GM18511 (cell line): ENCODE data around the gene RGL1.

ENCODE experiments used
- ATAC-seq: cut with Tn5 transposase; IDR thresholded peaks from one replicate; pipeline ENCODE4 v1.9.1; 2021; ENCODE audit warnings: mild to moderate bottlenecking, moderate library complexity; ENCODE audit not compliant: unreplicated experiment

Gene RGL1

DNA sequence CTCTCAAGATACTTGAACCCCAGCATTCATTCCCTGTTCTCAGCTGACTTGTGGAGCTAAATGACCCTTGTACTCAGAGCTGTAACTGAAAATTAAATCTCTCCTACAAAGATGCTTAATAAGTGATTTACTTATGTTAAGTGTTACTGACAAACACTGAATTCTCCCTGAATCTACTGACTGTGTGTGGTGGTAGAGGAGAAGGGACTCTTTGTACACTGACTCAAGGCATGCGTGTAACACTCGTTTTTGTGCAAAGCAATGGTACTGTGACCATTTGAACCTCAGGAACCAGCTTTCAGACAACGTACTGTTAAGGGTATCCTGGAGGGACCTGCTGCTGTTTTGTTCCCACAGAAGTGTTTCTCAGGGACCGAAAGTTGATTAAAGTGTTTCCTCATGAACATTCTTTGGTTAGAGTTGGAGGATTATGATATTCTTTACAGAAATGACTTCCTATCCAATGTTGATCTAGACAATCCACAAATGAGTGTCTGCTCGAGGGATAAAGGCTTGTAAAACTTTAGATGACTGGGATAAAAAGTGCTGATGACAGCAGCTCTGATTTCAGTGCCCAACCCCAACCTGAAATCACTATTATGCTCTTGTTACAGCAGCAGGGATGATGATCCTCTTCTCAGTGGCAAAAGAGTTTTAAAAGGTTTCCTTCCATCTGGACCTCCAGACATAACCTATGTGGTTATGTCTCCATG lies 12.8 kb downstream of the RGL1 start:
- no peak for ATAC-seq

GRCh38 chr1:183819059-183819458 lies 14.1 kb downstream of the RGL1 start:
- no peak for ATAC-seq

- ATAC-seq: no peak
Observed at GRCh38 chr1:183821309-183821888, 16.5 kb downstream of the RGL1 start.

- ATAC-seq: no peak
Observed at GRCh38 chr1:183821889-183822611, 17.1 kb downstream of the RGL1 start.

- no peak for ATAC-seq
Observed at GRCh38 chr1:183824291-183824690, 19.4 kb downstream of the RGL1 start.

DNA sequence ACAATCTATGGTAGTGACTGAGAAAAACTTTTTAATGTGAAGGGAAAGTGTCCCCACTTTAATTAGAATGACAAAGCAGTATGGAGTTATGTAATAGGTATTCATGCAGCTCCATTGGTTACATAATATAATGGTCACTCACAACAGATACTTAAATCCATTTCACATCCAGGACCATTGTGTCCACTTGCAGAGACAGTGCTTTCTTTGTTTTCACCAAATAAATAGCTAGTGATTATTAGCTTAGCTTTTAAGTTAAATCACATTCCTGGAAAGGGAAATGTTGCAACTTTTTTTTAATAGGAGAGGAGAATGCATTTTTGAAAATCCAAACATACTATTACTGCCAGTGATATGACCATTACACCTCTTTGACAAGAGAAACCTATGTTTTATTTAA lies 22.9 kb downstream of the RGL1 start:
- ATAC-seq: no peak

DNA sequence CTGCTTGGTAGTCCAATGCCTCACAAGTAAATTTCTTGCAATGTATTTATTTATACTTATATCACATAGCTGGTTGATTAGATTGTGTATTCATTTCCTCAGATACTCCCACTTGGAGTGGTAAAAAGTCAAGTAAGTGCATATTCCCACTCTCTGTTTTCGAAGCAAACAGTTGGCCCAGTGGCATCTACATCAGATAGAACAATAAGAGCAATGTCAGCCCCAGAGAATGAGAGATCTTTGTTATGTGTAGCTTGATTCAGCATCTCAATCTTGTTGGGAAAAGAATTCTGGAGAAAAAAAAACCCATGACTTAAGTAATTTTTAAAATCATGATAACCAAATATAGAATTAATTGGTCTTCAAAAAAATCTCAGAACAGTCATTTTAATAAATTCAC lies 25.5 kb downstream of the RGL1 start:
- no peak for ATAC-seq

DNA sequence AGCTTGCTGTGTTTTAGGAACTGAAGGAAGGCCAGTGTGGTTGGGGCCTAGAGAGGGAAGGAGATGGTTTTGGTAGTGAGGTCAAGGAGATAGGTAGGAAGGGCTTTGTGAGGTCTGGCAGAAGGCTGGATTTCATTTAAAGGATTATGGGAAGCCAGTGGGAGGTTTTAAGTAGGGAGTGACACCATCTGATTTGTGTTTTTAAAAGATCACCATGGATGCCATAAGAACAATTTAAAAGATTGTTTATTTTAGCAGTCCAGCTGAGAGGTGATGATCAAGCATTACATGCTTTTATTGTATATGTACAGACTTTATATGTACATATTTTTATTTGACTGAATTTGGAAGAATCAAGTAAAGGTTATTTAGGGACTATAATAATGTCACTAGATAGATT lies 26.4 kb downstream of the RGL1 start:
- no peak for ATAC-seq

DNA sequence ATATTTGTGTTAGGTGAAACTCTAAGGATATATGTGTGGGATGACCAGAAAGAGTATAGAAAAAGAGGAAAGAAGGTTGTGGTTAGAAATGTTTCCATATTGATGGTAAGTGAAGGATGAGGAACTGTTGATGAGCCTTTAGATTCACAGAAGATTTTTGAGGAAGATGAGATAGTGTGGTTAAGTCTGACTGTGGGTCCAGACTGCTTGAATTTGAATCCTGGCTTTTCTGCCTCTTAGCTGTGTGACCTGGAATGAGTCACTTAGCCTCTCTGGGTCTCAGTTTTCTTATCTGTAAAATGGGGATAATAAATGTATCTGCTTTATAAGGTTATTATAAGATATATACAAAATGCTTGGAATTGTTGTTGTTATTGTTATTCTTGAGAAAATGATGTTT lies 27.5 kb downstream of the RGL1 start:
- ATAC-seq: no peak

DNA sequence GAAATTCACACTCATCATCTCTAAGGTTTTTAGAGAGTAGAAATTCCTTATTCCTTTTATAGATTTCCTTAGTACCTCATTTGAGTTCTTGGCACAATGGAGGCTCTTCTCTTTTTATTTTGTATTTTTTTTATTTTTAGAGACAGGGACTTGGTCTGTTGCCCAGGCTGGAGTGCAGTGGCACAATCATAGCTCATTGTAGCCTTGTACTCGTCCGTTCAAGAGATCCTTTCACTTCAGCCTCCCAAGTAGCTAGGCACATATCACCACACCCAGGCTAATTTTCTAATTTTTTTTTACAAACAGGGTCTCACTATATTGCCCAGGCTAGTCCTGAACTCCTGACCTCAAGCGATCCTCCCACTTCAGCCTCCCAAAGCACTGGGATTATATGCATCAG lies 29.6 kb downstream of the RGL1 start:
- ATAC-seq: no peak

- no peak for ATAC-seq
Observed at GRCh38 chr1:183836598-183836997, 31.7 kb downstream of the RGL1 start.

GRCh38 chr1:183837062-183837461 lies 32.1 kb downstream of the RGL1 start:
- ATAC-seq: no peak

- no peak for ATAC-seq
Observed at GRCh38 chr1:183838221-183838620, 33.3 kb downstream of the RGL1 start.

- no peak for ATAC-seq
Observed at GRCh38 chr1:183840140-183840539, 35.2 kb downstream of the RGL1 start.

- peak; percentile 50 for ATAC-seq
Observed at GRCh38 chr1:183841550-183841949, 36.6 kb downstream of the RGL1 start.

DNA sequence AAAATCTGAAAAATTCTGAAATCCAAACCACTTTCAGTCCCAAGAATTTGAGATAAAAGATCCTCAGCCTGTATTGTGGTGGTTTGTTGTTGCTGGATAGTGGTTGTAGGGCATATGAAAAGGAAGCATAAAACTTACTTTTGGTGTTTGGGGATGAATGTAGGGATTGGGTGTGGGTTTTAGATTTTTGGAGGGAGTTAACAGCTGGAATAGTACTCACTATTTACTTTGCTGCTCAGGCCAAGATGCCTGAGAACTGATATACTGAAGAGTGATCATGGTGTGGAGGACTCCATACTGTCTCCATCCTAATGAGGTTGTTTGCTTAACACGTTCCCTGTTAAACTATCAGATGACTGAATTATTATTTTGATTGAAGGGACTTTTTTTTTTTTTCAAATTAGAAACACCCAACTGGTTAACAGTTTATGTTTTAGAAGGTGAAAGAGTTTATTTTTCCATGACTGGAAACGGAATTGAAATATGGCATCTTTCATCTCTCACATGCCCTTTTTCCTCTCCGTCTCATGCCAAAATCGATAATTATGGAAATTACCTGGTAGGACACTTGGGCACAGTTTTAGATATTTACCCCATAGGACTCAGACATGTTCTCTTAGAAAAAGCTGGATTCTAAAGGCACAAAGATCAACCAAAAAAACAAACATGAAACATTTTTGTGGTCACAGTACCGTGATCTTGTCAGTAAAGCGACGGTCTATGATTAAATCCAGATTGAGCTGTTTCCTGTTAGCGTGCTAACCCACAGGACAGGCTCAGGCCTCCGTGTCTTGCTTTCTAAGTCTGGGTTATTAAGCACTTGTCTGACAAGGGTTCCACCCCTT lies 37.3 kb downstream of the RGL1 start:
- peak; percentile 90 for ATAC-seq

- peak; percentile 45 for ATAC-seq
Observed at GRCh38 chr1:183842795-183843144, 37.9 kb downstream of the RGL1 start.

GRCh38 chr1:183844806-183845205 lies 39.9 kb downstream of the RGL1 start:
- ATAC-seq: no peak

GRCh38 chr1:183845681-183846080 lies 40.8 kb downstream of the RGL1 start:
- no peak for ATAC-seq

GRCh38 chr1:183847641-183848040 lies 42.7 kb downstream of the RGL1 start:
- no peak for ATAC-seq

DNA sequence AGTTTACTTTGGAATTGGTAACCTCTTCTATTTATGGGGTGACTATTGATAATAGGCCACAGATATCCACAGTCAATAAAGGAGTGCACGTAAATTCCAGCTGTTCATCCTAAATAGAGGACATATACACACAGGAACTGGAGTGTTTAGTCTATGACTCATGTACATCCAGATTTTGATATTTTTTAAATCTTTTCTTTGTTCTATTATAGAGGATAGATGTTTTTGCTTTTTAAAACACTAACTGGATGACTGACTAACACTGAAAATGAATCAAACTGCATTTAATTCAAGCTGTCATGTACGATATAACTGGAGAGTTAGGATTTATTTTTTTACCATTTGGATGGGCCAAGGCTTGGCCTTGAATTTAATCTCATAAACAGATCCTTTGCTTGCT lies 45.9 kb downstream of the RGL1 start:
- no peak for ATAC-seq
